ENCODE results near the gene OSM.

The OSM gene

DNA sequence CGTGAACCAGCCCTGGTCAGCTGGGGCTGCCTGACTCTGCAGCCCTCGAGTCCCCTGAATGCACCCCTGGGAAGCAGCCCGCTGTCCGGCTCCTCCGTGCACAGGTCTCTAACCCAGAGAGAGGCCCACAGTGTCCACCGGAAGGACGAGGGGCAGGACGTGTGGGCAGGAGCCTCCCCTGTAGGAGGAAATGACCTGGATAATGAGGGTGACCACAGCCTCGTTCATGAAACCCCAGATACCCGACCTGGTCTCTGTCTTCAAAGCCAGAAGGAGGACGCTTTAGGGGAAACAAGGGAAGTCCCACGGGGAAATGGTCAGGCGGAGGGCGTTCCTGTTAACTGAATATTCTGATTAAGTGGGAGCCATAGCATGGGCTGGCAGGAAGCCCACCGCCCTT, 43.3 kb downstream of the OSM start:
- Histone ChIP-seq H3K27ac (ENCODE audit: extremely low read depth, low read depth, low read length) (no peak overlapping the region), H3K9me3 (ENCODE audit: control insufficient read depth, insufficient read depth, low read depth, low read length) (no peaks in the 10 kb centered on the region), H3K4me3 (ENCODE audit: low read depth, low read length) (no peak overlapping the region), H3K36me3 (ENCODE audit: control insufficient read depth in 2 of 2, insufficient read depth in 1 of 2, low read length in 2 of 2) (no peaks in the 10 kb centered on the region), H3K4me1 (ENCODE audit: control insufficient read depth, insufficient read depth, low read length) (peaks cover 5% of the 10 kb centered on the region; the same call in 1 of the 2 replicates)
- ChIA-PET CTCF (interaction anchor here (0.5 to 2.7 kb wide), 4 partner anchors 8 to 37 kb away, joined by 3 to 9 read pairs (median 4); no protein-coding TSS in a partner anchor), POLR2A (no interaction called here)
- no peak for TF ChIP-seq MZF1 (tag by site-specific recombination; IDR thresholded peaks at IDR 0.05; ENCODE audit: borderline replicate concordance)
- no peak for TF ChIP-seq ZNF132 (tag by site-specific recombination; IDR thresholded peaks at IDR 0.05; ENCODE audit: borderline replicate concordance)
- TF ChIP-seq ZBTB20 (tag by site-specific recombination; IDR thresholded peaks at IDR 0.05), result no peak

DNA sequence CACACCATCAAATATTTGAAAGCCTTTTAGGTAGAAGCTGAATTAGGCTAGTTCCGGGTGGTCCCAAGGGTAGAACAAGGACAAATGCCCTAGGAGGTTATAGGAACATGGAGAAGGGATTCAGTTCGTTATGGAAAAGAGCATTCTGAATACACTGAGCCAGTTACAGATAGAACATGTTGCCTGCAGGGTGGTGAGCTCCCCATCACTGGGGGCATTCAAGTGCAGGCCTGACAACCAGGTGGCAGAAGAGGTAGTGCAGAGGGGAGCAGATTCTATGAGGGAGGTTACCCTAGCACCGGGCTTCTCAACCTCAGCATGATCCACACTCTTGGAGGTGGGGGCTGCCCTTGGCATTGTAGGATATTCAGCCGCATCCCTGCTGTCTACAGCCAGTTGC, 44.3 kb downstream of the OSM start:
- Histone ChIP-seq H3K4me3 (ENCODE audit: low read depth, low read length) (no peak overlapping the region), H3K36me3 (ENCODE audit: control insufficient read depth in 2 of 2, insufficient read depth in 1 of 2, low read length in 2 of 2) (no peaks in the 10 kb centered on the region), H3K27ac (ENCODE audit: extremely low read depth, low read depth, low read length) (no peak overlapping the region), H3K9me3 (ENCODE audit: control insufficient read depth, insufficient read depth, low read depth, low read length) (no peaks in the 10 kb centered on the region), H3K4me1 (ENCODE audit: control insufficient read depth, insufficient read depth, low read length) (peaks cover 5% of the 10 kb centered on the region; the same call in 1 of the 2 replicates)
- ChIA-PET POLR2A (no interaction called here), CTCF (no interaction called here)
- peak; percentile 74; the same call in 1 of the 2 replicates for TF ChIP-seq ZNF580 (tag by site-specific recombination; IDR thresholded peaks at IDR 0.05)
- TF ChIP-seq HOXD13 (CRISPR knock-in tag; IDR thresholded peaks at IDR 0.05; ENCODE audit: borderline replicate concordance), result no peak

GRCh38 chr22:30221121-30221992, 45.3 kb downstream of the OSM start:
- no peak for TF ChIP-seq ZNF423 (tag by site-specific recombination; IDR thresholded peaks at IDR 0.05)
- no peak for TF ChIP-seq HIC1 (tag by site-specific recombination; IDR thresholded peaks at IDR 0.05)
- no peak for TF ChIP-seq ZNF585B (tag by site-specific recombination; IDR thresholded peaks at IDR 0.05)
- TF ChIP-seq TCF7L2 (IDR thresholded peaks at IDR 0.05; ENCODE audit: borderline replicate concordance, low read depth, low read length), result no peak
- no peak for TF ChIP-seq ZNF830 (tag by site-specific recombination; IDR thresholded peaks at IDR 0.05; ENCODE audit: low read depth)
- no peak for TF ChIP-seq OVOL3 (tag by site-specific recombination; IDR thresholded peaks at IDR 0.05)
- no peak for TF ChIP-seq ZBTB17 (tag by site-specific recombination; IDR thresholded peaks at IDR 0.05)
- TF ChIP-seq TRIM28 (IDR thresholded peaks at IDR 0.05; ENCODE audit: borderline replicate concordance, low read length), result no peak
- TF ChIP-seq HOXD13 (CRISPR knock-in tag; IDR thresholded peaks at IDR 0.05; ENCODE audit: borderline replicate concordance), result no peak
- TF ChIP-seq, protein P1, sequence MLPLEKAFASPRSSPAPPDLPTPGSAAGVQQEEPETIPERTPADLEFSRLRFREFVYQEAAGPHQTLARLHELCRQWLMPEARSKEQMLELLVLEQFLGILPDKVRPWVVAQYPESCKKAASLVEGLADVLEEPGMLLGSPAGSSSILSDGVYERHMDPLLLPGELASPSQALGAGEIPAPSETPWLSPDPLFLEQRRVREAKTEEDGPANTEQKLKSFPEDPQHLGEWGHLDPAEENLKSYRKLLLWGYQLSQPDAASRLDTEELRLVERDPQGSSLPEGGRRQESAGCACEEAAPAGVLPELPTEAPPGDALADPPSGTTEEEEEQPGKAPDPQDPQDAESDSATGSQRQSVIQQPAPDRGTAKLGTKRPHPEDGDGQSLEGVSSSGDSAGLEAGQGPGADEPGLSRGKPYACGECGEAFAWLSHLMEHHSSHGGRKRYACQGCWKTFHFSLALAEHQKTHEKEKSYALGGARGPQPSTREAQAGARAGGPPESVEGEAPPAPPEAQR (tag by site-specific recombination; IDR thresholded peaks at IDR 0.05), result no peak
- TF ChIP-seq GLIS2 (tag by site-specific recombination; IDR thresholded peaks at IDR 0.05), result no peak
- TF ChIP-seq, protein P2, sequence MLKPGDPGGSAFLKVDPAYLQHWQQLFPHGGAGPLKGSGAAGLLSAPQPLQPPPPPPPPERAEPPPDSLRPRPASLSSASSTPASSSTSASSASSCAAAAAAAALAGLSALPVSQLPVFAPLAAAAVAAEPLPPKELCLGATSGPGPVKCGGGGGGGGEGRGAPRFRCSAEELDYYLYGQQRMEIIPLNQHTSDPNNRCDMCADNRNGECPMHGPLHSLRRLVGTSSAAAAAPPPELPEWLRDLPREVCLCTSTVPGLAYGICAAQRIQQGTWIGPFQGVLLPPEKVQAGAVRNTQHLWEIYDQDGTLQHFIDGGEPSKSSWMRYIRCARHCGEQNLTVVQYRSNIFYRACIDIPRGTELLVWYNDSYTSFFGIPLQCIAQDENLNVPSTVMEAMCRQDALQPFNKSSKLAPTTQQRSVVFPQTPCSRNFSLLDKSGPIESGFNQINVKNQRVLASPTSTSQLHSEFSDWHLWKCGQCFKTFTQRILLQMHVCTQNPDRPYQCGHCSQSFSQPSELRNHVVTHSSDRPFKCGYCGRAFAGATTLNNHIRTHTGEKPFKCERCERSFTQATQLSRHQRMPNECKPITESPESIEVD (tag by site-specific recombination; IDR thresholded peaks at IDR 0.05), result no peak
- no peak for TF ChIP-seq ZNF639 (tag by site-specific recombination; IDR thresholded peaks at IDR 0.05)
- no peak for TF ChIP-seq ZNF548 (tag by site-specific recombination; IDR thresholded peaks at IDR 0.05)
- no peak for TF ChIP-seq ZNF701 (tag by site-specific recombination; IDR thresholded peaks at IDR 0.05)
- no peak for TF ChIP-seq ZNF76 (tag by site-specific recombination; IDR thresholded peaks at IDR 0.05; ENCODE audit: borderline replicate concordance, low read depth)
- TF ChIP-seq SCRT2 (tag by site-specific recombination; IDR thresholded peaks at IDR 0.05), result no peak
- no peak for TF ChIP-seq YY1 (tag by site-specific recombination; IDR thresholded peaks at IDR 0.05)
- TF ChIP-seq ZNF837 (tag by site-specific recombination; IDR thresholded peaks at IDR 0.05), result no peak
- peaks cover 5% of the 10 kb centered on the region; the same call in 1 of the 2 replicates for H3K4me1 ChIP-seq (ENCODE audit: control insufficient read depth, insufficient read depth, low read length)
- no peak overlapping the region for H3K27ac ChIP-seq (ENCODE audit: extremely low read depth, low read depth, low read length)
- CTCF ChIA-PET, result interaction anchor here (0.6 kb wide), 1 partner anchor 96 kb away, joined by 3 read pairs; no protein-coding TSS in a partner anchor
- H3K9me3 ChIP-seq (ENCODE audit: control insufficient read depth, insufficient read depth, low read depth, low read length), result no peaks in the 10 kb centered on the region
- POLR2A ChIA-PET, result interaction anchor here (0.6 kb wide), 1 partner anchor 20 kb away, joined by 7 read pairs; no protein-coding TSS in a partner anchor
- no peak overlapping the region for H3K4me3 ChIP-seq (ENCODE audit: low read depth, low read length)
- H3K36me3 ChIP-seq (ENCODE audit: control insufficient read depth in 2 of 2, insufficient read depth in 1 of 2, low read length in 2 of 2), result no peaks in the 10 kb centered on the region
